Effector CD4-positive, alpha-beta T cell (primary cell): ENCODE results near the gene RHOBTB3.

Experiments
- DNase-seq: peaks from one replicate; pipeline ENCODE4 v3.0.0-alpha.2; 2020

The RHOBTB3 gene

DNA sequence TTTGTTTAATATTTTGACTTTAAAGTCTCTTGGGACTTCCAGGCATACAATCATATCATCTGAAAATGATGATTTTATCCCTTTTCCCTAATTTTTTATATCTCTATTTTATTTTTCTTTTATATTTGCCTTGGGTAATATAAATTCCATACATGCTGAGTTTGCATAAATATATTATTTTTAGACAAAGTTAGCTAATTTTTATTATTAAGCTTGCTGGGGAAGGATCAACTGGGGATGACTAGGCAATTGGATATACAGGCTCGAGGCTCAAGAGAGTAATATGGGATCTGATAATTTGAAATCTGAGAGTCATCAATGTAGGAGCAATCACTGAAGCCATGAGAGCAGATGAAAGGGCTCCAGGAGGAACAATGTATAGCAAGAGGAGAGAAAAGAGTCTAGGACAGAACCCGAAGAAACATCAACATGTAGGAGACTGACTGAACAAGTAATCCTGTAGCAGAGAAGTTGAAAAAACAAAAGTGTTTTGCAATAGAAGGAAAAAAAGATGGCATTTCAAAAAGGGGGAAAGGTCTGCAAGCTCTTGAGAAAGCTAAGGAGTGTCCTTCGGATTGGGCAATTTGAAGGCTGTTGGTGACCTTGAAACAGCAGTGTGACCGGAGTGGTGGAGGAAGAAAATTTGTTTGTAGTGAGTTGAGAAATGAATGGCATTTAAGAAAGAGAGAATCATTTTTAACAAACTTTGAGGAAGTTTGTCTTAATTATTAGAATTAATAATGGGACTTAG, 17.0 kb upstream of the RHOBTB3 start:
- no peak for DNase-seq

DNA sequence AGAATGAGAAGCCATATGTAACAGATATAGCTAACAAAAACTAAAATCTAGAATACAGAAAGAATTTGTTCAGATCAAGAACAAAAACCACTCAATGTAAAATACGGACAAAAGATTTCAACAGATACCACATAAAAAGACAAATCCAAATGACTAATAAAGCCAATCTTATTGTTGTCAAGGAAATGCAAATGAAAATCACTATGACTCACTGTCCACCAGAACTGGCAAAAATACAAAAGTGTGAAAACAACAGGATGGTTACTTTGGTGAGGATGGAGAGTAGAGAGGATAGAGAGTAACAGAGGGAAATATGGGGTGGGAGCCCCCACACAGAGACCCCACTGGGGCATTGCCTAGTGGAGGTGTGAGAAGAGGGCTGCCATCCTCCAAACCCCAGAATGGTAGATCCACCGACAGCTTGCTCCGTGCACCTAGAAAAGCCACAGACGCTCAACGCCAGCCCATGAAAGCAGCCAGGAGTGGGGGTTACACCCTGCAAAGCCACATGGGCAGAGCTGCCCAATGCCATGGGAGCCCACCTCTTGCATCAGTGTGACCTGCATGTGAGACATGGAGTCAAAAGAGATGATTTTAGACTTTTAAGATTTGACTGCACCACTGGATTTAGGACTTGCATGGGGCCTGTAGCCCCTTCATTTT, 15.2 kb upstream of the RHOBTB3 start:
- DNase-seq = no peak

DNA sequence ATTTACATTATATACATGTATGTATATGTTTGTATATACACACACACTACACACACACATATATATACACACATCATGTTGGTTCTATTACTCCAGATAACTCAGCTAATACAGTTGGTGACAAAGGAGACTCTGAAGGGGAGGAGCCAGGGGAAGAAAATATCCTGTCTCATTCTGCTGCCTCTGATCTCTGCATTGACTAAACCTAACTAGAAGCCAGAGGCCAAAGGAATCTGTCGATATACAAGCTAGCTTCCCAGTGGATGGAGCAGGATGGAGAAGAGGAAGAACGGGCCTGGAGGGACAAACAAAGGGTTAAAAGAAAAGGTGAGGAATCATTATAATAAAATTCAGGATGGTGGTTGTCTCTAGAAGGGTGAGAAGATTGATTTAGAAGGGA, 13.7 kb upstream of the RHOBTB3 start:
- DNase-seq = no peak

GRCh38 chr5:95718203-95718602, 12.9 kb upstream of the RHOBTB3 start:
- DNase-seq = no peak

DNA sequence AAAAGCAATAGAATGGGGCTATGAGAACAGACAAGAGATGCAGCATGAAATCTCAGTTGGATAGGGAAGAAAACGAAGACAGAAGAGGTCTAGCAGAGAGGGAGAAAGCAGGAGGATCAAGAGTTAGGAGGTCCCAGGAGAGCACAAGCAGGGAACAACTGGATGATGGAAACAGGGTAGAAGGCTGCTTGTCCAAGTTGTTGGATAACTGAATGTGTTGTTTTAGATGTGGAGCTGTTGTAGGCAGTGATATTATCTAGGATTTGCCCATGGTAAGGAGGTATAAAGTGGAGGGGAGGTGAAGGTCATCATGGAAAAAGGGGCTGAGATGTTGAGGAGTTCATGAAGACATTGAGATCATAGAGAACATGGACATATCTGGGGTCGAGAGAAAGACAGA, 12.4 kb upstream of the RHOBTB3 start:
- DNase-seq = no peak

DNA sequence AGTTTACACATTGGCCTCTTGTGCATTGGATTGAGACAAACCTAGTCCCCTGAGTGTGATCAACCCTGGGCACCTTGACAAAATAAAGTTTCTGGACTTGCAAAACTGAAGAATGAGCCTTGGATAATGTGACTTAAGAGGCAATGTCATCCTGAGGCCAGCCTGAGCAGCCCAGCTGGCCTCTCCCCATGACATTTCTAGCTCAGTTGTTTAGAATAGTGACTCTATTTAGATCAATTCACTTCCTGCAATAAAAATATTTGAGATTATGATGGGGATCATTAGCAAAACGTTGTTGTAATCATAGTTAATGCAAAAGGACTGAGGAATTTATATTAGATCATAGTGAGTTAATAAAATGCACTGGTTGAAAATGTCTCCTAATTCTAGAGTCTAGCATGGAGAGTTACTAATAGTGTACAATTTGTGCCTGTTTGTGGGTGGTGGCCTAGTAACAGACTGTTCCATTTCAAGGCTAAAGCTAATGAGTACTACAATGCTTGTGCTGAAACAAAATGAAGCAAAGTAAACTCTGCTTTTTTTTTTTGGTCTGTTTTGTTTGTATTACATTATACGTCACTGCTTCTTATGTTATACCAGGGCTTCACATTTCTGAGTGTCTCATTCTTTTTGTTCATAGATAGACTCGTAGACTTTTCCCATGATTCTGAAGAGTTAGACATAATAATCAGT, 10.9 kb upstream of the RHOBTB3 start:
- no peak for DNase-seq

- DNase-seq = no peak
Measured at GRCh38 chr5:95721582-95722295, 9.4 kb upstream of the RHOBTB3 start.

- no peak for DNase-seq
Measured at GRCh38 chr5:95723632-95724369, 7.3 kb upstream of the RHOBTB3 start.

DNA sequence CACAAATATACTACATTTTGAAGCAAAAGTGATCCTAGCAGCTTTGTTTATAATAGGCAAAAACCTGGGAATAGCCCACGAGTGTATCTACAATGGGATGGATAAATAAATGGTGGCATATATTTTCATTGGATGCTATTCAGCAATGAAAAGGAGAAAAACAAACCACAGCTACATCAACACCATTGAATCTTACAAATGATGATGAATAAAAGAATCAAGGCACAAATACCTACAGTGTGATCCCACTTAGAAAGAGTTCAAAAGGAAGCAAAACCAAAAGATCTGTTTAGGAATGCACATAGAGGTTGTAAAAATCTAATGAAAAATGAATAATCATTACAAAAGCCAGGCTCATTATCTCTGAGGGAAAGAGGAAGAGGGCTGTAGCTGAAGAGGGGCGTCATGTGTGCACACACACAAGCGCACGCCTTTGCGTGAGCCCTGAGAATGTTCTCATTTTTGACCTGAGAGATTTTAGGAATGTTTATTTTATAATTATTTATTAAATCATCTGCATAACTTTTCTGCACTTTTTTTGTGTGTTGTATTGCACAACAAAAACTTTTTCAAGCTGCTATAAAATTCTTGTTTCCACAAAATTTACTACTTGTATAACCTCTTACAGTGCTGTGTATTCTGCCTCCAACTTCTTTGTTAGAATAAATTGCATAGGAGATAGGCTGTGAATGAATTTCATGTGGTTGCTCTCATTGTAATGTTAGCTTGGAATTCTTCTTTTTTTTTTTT, 5.9 kb upstream of the RHOBTB3 start:
- no peak for DNase-seq

GRCh38 chr5:95725937-95726810, 5.0 kb upstream of the RHOBTB3 start:
- DNase-seq = no peak

GRCh38 chr5:95726811-95727763, 4.0 kb upstream of the RHOBTB3 start:
- no peak for DNase-seq

DNA sequence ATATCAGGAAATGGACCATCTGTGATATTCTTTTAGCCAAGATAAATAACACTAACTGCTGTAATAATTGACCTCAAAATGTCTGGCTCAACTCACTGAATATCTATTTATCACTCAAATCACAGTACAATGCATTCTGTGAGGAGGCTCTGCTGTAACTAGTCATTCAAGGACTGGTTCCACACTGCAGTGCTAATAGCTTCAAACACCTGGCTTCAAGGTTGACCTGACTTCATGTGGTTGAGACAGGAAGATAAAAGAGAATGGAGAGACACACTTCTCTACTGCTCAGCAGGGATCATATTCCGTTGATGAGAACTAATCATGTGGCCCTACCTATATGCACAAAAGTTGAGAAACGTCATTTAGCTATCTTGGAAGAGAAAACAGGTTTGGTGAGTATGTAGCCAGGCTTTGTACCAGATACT, 3.4 kb upstream of the RHOBTB3 start:
- no peak for DNase-seq

GRCh38 chr5:95728494-95729114, 2.5 kb upstream of the RHOBTB3 start:
- DNase-seq = no peak

GRCh38 chr5:95729115-95730010, 1.8 kb upstream of the RHOBTB3 start:
- DNase-seq = no peak

GRCh38 chr5:95730011-95730700, 980 bp upstream of the RHOBTB3 start:
- no peak for DNase-seq

- DNase-seq = no peak
Measured at GRCh38 chr5:95731571-95732554, 727 bp downstream of the RHOBTB3 start.
